CD4-positive, alpha-beta T cell treated with Interleukin-17A for 1 hour (primary cell): ENCODE measurements around the gene SCG2.

ENCODE experiments used
- DNase-seq: peaks from one replicate; pipeline ENCODE4 v3.0.0-alpha.2; 2020

Gene SCG2, protein sequence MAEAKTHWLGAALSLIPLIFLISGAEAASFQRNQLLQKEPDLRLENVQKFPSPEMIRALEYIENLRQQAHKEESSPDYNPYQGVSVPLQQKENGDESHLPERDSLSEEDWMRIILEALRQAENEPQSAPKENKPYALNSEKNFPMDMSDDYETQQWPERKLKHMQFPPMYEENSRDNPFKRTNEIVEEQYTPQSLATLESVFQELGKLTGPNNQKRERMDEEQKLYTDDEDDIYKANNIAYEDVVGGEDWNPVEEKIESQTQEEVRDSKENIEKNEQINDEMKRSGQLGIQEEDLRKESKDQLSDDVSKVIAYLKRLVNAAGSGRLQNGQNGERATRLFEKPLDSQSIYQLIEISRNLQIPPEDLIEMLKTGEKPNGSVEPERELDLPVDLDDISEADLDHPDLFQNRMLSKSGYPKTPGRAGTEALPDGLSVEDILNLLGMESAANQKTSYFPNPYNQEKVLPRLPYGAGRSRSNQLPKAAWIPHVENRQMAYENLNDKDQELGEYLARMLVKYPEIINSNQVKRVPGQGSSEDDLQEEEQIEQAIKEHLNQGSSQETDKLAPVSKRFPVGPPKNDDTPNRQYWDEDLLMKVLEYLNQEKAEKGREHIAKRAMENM

DNA sequence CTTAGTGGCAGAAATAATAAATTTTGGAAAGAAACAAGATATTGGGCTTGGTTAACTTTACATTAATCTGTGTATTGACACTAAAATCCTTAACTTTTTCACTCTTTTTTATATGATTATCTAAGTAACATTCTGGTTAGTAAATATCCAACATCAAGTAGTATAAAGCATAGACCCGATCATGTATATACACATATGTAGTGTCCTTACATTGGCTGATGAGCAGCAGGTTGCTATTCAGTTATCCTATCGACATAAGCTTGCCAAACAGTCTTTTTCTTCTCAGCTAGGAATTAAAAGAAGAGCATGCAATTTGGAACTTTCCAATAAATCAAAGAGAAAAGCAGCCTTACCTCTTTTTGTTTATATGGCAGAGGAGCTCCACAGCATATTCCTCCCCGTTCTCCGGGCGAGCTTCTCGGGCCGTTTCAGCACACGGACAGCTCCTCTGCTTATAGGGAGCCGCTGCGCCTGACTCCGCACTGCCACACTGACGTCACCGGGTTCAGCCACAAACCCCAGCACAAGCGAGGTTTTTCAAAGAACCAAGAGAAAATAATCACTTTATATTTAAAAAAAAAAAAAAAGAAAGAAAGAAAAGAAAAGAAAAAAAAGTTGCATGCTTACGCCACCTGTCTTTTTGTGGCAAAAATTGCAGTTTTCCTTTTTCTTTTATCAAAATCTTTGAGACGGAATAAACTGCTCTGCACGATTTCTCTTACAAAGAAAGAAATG lies at the start of gene SCG2:
Gene SCG2, minus strand, starts transcription at position 430 of the 735 bp plus-strand sequence. CDS start 3,079 bp downstream, outside the sequence.
- DNase-seq: peak; percentile 2

DNA sequence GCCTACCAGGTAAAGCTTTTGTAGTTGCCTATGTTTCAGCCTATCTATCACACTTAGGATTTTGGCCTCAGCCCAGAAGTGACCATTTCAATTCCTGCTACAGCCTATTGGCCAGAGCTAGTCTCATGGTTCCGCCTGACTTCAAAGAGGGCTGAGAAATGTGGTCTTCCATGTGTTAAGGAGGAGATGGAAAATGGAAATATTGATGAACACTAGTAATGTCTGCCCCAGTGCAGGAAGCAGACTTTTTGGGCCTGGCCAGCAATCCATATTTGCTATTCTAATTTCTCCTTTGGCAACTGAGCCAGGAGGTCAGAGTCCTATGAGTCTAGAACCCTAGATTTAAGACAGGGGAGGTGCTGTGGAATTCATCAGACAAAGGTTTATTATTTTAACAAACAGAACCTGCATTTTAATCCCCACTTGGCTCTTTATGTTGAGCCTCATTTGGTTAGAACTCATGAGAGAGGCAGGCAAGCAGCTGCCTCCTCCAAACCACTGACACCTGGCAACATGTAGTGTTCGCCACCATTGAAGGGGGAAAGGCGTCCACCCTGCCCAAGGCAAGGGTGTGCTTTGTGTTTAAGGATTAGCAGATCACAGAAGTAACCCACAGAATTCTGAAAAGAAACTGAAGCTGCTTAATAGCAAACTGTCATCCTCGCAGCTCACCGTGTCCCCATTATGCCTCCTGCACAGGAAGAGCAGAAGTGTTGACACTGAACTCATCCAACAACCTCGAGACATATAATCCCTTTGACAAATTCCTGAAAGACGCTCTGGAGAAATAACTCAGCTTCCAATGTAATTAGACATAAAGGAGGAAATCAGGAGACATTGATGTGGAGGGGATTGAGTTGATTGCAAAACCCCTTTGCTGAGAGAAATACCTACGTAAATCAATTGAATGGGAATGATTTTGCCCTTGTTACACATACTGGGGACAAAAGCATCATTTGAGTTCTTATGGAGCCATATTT lies 47.7 kb upstream of the SCG2 start:
- no peak for DNase-seq

DNA sequence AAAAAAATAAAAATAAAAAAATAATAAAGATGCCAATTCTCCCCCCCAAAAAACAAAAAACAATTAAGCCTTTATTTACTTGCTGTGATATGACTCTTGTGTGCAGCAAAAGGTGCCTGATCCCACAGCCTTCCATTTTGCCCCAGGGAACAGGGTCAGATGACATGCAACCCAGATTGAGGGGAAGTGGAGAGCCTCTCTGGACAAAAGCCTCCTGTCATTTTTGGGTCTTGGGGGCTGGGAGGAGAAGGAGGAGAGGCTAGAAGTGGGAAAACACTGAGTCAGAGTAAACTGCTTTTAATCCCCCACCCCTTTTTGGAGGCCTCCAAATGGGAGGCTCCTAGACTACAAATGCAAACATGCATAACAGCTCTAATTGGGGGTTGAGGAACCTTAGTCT lies 46.6 kb upstream of the SCG2 start:
- DNase-seq: no peak

DNA sequence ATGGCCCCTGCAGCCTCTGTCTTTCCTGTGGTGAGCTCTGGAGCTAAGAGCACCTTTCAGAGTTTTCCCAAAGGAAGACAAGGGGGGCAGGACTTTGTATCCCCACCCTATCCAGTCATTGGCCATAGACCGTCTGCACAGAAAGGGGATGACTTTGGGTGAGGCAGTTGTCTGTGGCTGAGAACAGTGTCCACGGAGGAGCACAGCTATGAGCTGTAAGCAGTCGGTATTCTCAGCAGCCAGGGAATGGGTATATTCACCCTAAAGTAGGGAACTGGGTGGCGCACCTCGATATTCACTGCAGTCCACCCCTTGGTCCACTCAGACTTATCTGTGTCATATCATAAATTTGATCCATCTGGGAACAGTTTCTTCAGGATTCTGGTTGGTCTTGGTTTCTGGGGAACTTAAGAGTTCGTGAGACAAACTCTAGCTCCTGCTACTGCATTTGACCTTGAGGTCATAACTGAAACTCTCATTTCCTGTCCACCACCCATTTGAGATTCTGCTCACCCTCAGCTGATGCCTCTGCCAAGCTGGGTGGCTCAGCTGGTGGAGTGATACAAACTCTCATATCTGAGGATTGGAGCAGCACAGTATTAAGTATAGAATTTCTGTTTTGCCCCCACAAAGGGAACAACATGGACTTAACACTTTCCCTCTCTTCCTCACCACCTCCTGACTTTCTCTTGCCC lies 45.2 kb upstream of the SCG2 start:
- no peak for DNase-seq

DNA sequence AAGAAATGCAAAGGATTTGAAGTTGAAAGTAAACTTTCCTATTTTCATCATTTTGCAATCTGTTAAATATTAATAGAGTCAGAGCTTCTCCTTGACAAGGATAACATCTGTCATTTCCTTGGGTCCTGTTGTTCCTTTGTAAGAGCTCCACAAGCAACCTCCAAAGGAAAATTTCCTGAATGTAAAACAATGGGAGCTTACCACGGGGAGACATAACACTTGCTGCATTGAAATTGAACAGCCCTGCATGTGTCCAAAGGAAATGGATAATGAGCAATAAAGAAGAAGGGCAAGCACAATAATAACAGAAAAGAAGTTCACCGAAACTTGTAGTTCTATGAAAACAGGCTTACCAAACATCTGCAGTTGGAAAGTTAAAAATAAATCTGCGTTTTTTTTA lies 42.0 kb upstream of the SCG2 start:
- DNase-seq: no peak

DNA sequence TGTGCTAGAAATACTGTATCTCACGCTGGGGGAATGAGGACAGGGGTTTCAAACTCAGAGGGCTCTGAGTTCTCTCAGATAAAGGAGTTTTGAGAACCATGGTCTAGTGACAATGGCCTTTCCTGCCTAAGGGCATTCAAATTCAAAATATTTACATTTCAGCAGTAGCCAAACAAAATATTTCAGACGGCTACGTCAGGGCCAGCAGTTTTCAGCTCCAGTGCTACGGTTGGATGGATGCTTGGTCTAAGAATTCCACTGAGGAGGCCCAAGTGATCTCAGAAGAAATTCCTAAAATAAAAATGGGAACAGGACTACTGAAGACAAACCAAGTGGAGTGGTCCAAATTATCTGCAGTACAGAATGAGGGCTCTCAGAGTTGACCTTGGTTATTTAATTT lies 41.1 kb upstream of the SCG2 start:
- no peak for DNase-seq

DNA sequence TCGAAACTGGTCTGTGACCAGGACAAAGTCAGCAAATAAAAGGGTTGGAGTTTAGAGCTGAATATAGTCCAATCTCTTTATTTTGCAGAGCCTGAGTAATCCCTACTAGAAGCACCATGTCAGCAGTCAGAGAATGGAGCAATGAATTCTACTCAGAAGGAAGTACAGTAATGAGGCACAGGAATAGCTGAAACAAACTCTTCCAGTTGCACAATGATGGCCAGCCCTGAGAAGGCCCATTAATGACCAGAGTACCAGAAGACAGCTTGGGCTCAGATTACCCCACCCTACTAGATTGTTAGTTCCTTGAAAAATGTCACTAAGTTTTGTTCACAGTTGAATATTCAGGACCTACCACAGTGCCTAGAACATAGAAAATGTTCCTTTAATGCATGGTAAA lies 40.3 kb upstream of the SCG2 start:
- DNase-seq: no peak

DNA sequence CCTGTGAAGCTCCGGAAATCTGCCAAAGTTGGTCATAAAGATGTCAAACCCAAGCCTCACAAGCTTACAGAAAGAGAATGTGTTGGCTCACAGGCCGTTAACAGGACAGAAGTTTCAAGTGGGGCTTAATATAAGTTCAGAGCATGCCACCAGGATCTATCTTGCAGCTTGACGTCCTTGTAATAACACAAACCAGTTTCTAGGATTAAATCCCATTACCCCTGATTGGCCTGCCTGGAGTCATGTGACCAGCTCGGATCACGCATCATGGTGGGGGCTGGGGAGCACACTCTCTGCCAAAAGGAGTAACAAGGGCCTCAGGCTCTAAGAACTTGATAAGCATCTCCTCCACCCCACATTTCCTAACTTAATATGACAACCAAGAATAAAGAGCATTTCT lies 38.9 kb upstream of the SCG2 start:
- no peak for DNase-seq

DNA sequence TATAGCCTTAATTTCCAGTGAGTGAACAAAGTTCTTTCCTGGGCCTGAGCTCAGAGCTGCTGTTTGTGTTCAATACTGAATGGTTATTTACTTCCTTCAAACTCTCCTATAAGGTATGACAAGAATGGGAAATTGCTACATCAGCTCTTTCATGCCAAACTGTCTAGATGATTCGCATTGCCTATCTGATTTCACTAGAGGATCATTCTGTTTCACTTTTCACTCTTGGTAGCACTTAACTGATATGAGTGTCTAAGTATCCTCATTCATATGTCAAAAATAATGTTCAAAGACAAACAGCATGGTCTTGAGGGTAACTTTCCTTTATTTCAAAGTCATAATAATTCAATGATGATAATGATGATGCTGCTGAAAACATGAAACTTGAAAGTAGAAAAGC lies 32.9 kb upstream of the SCG2 start:
- DNase-seq: no peak

DNA sequence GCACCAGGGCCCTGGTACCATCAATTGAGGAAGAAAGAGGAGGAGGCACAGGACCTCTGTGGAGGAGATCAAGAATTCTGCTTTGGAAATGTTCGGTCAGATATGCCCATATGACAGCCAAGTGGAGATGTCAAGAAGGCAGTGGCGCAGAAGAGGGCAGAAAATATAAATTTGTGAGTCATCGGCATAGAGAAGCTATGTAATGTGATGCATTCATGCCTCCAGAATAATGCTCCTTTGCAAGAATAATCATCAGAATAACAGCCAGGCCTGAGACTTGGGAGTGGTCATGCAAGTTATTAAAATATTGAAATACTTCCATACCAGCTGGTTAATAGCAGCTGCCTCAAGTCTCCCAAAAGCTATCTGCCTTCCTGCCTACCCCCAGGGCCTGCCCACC lies 32.1 kb upstream of the SCG2 start:
- DNase-seq: no peak

DNA sequence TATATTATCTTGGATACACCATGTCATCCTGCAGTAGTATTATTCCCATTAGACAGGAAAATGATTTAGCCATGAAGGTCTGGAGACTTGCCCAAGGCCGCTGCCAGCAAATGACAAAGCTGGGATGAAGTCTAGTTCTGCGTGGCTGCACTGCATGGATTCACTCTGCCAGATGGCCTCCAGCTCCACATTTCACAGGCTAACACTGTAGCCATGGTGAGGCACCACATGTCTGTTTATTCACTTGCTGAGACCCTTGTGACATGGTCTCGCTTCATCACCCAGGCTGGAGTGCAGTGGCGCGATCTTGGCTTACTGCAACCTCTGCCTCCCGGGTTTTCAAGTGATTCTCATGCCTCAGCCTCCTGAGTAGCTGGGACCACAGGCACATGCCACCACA lies 31.5 kb upstream of the SCG2 start:
- DNase-seq: no peak

DNA sequence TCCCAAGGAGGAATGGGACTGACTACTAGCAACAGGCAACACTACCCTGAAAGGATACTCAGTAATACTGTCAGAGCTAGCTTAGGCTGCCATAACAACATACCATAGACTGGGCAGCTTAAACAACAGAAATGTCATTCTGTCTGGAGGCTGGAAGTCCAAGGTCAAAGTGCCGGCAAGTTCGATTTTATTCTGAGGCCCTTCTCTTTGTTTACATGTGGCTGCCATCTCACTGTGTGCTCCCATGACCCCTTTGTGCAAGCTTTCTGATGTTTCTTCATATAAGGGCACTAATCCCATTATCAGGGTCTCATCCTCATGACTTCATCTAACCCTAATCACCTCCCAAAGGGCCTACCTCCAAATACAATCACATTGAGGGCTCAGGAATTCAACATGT lies 30.7 kb upstream of the SCG2 start:
- DNase-seq: no peak

DNA sequence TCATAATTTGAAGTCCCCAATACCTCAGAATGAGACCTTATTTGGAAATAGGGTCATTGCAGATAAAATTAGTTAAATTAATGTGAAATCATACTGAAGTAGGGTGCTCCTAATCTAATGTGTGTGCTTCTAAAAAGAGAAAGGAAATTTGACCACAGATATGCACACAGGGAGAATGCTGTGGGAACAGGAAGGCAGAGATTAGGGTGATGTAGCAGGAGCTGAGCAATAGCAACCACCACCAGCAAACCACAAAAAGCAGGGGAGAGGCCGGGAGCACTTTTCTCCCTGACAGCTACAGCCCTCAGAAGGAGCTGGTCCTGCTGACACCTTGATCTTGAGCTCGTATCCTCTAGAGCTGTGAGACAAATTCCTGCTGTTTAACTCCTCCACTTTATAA lies 24.6 kb upstream of the SCG2 start:
- DNase-seq: no peak

DNA sequence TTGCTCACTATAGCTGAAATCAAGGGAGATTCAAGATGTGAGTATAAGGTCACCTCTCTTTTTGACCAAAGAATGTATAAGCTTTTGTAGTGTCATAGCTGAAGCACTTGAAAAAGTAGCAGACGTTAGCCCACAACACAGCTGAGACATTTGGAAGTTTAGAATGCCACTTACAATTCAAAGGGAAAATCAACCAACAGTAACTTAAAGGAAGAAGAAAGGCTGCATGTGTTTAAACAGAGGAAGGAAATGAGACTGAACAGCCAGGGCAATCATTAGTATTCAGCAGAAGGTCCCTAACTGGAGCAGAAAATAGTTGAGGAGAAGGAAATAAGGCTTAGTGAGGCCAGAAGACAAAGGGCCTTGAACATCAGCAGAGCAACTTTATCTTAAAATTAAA lies 23.5 kb upstream of the SCG2 start:
- no peak for DNase-seq

DNA sequence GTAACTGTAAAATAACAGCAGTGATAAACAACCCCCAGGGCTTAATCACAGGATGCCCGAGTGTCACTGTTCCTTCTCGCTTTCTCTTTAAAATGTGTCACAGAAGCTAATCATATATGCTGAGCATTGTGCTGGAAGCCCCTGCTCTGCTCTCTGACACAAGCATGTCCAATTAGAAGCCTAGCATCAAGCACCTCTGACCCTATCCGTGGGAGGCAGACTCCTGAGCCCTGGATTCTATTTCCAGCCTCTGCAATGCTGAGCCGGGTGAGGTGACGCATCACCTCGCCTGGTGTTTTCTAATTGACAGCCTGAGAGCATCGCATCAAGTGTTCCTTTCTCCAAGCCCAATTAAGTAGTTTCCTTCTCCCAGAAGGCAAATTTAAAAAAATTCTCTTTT lies 19.7 kb upstream of the SCG2 start:
- no peak for DNase-seq

DNA sequence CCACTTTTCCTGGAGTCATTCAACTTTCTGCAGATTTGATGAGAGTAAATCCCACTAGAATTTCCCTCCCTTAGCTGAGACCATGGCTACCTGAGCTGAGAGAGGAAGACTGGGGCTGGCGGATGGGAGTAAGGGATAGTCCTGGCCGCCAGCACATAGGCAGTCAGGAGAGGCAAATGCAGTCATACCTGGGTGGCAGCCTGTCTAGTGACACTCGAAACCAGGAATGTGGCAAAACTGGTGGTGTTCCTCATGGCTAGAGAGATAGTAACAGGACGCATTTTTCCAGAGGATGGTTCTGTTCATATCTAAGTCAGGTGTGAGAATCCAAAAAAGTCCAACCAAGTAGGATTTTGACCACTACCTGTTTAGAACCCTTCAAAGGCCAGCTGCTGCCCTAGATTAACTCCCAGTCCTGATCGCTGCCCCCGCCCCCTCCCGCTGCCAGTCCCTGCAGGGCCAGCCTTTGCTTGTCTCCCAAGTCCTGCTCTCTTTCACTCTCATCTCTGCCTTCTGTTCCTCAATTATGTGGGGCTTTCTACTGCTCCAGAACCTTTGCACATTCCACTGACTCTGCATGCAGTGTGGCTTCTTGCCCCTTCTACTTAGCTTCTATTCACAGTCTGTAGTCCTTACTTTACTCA lies 17.4 kb upstream of the SCG2 start:
- no peak for DNase-seq

DNA sequence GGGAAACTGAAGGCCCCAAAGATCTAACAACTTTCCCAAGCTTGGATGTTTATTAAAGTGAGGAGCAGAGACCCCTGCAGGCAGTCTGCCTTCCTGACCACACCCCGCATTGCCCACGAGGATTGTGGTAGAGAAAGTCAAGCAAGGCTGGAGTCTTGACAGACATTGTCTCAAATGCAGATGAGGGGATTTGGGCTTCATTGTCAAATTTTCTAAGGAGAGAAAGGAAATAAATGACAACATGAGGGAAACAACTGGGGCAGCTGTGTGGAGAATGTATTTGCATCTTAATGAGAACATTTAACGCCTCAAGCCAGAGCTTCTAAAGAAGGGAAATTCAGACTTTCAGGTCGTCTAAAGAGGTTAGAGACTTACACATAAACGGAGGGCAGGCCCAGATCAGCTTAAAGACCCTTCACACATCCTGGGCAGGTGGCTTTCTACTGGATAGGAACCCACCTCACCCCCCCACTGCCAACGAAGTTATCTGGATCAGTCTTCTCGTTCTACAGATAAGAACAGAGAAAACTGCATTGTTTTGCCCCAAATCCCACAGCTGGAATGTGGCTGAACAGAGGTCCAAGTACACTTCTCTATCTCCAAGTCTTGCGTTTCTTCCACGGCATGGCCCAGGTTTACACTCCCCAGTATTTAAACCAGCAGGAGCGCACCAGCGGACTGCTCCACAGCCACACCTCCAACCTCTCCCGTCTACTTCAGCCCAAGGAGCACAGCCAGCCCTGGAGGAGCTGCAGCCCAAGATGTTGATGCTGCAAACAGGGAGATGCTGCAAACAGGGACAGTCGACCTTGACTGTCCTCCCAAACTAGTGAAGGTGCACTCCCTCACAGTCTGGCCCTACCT lies 16.2 kb upstream of the SCG2 start:
- DNase-seq: no peak

DNA sequence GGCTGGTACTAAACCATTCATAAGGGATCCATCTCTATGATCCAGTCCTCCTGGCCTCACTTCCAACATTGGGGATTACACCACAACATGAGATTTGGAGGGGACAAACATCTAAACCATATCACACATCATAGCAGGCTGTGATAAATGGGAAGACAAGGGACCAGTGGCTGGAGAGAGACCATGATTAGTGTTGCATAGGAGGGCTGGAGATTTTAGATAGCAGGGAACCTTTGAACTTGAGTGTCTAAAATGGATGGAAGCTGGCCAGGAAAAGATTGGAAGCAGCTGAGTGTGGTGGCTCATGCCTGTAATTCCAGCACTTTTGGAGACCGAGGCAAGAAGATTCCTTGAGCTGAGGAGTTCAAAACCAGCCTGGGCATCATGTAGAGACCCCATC lies 12.4 kb upstream of the SCG2 start:
- DNase-seq: no peak

DNA sequence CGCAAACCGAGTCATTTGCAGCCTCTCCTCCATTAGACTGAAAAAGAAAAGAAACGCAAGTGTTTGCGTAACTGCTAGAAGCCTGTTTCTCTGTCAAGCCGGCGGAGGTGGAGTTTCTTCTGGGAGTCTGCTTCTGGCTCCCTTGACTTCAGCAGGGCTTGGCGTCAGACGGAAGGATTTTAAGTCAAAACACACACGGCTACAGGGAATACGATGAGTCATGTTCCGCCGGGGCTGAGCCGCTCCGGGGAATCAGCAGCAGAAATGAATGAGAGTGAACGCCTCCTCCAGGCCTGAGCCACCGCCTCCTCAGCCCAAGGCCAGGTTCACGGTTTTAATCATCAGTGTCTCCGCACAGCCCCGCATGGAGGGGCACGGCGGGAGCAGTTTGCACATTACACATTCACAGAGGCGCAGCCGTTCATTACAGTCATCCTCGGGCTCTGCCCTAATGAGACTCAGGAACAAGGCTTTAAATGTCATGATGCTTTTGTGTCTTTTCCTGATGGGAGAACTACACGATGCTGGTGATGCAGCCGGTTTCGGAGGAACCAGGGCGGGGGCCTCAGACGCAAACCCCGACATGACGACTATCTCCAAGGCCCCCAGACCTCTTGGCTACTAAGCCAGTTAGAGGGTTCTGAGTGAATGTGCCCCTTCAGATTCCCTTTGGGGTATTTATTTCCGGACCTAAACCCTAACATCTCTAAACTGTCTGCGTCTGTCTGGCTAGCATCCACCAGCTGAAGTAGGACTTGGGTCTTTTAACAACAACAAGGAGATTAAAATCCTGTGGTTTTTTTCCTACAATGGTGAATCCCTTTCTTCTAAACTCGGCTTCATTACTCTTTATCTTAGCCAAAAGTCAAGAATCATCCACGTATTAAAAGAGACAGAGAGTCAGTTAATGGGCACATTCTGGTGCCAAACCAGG lies 11.1 kb upstream of the SCG2 start:
- no peak for DNase-seq

DNA sequence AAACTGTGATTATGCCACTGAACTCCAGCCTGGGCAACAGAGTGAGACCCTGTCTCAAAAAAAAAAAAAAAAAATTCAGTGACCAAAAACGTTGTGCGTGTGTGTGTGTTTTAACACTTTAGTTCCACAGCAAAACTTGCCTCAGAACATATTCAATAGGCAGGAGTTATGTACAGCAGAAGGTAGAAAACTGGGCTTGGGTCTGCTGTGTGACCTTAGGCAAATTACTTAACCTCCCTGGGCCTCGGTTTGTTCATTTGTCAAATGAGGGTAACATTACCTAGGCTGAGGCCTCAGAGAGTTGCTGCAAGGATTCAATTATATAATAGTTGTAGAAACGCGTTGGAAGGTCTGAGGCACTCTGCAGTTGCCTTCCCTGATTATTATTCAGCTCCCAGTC lies 10.3 kb upstream of the SCG2 start:
- DNase-seq: no peak
